ENCODE data around the gene CAMK2A.

DNA sequence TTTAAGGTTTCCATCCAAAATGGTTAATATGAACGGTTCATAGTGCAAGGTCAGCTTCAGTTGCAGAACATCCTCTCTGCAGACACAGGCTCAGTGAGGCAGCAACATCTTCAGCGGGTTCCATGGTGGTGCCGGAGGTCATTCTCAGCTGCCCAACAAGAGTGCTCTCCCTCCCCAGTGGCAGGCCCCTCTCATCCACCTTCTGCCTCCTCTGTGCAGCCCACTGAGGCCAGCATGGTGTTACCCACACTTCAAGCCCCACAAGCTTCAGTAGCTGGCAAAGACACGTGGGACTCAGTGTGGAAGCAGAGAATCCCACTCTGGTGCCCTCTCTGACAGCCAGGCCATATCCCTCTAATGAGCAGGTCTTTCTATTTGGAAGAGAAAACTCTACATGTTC, 17.2 kb upstream of the CAMK2A start:
- TF ChIP-seq, protein P1, sequence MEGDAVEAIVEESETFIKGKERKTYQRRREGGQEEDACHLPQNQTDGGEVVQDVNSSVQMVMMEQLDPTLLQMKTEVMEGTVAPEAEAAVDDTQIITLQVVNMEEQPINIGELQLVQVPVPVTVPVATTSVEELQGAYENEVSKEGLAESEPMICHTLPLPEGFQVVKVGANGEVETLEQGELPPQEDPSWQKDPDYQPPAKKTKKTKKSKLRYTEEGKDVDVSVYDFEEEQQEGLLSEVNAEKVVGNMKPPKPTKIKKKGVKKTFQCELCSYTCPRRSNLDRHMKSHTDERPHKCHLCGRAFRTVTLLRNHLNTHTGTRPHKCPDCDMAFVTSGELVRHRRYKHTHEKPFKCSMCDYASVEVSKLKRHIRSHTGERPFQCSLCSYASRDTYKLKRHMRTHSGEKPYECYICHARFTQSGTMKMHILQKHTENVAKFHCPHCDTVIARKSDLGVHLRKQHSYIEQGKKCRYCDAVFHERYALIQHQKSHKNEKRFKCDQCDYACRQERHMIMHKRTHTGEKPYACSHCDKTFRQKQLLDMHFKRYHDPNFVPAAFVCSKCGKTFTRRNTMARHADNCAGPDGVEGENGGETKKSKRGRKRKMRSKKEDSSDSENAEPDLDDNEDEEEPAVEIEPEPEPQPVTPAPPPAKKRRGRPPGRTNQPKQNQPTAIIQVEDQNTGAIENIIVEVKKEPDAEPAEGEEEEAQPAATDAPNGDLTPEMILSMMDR (IDR thresholded peaks at IDR 0.05; ENCODE audit: insufficient read depth, low read length, poor library complexity, severe bottlenecking), result no peak
- no peak for TF ChIP-seq EZH2phosphoT487 (conservative IDR thresholded peaks at IDR 0.05; ENCODE audit: low read length)
